ENCODE data around the gene MBOAT2. TPM values are rescaled to one million over a fixed set of nuclear protein-coding genes. Genes with fewer than 3 reads are reported as not detected.

The MBOAT2 gene
- 114 TPM for total RNA-seq

GRCh38 chr2:9003616-9004337, at the start of gene MBOAT2:
TSS of gene MBOAT2 (minus strand) at chr2:9003684. CDS start at chr2:9003614, 70 bp downstream.

GRCh38 chr2:8836971-8837794, 166.3 kb downstream of the MBOAT2 start, which contains the start of gene KIDINS220:
TSS of gene KIDINS220 (minus strand) at chr2:8837613. CDS start at chr2:8827093, 10,520 bp downstream.

Other genes starting within 250 kb of the MBOAT2 start
- gene KIDINS220, start 166.1 kb downstream of the MBOAT2 start, total RNA-seq: 536 TPM
- gene ASAP2, start 203.1 kb upstream of the MBOAT2 start, total RNA-seq: 51.7 TPM